Astrocyte of the spinal cord (primary cell): ENCODE measurements around the gene PPP1R3A.

ENCODE experiments used
- DNase-seq: peaks from one replicate; pipeline ENCODE4 v3.0.0; 2011; ENCODE audit warnings: low read depth, low spot score
- H3K4me3 ChIP-seq: 2 replicates; pipeline ENCODE4 v1.5.1; 2011; ENCODE audit warnings: low read depth, mild to moderate bottlenecking, low read length, moderate library complexity
- in situ Hi-C: cut with HindIII; loops from 2 replicates; pipeline ENCODE4 v1.10.0; 2017; ENCODE audit warnings: low sequenced_read_pairs
- TF ChIP-seq, protein P1 (sequence below): IDR thresholded peaks from 2 replicates; pipeline ENCODE4 v1.5.1; 2012; ENCODE audit warnings: low read depth, mild to moderate bottlenecking, low read length, inconsistent platforms

Gene PPP1R3A, protein sequence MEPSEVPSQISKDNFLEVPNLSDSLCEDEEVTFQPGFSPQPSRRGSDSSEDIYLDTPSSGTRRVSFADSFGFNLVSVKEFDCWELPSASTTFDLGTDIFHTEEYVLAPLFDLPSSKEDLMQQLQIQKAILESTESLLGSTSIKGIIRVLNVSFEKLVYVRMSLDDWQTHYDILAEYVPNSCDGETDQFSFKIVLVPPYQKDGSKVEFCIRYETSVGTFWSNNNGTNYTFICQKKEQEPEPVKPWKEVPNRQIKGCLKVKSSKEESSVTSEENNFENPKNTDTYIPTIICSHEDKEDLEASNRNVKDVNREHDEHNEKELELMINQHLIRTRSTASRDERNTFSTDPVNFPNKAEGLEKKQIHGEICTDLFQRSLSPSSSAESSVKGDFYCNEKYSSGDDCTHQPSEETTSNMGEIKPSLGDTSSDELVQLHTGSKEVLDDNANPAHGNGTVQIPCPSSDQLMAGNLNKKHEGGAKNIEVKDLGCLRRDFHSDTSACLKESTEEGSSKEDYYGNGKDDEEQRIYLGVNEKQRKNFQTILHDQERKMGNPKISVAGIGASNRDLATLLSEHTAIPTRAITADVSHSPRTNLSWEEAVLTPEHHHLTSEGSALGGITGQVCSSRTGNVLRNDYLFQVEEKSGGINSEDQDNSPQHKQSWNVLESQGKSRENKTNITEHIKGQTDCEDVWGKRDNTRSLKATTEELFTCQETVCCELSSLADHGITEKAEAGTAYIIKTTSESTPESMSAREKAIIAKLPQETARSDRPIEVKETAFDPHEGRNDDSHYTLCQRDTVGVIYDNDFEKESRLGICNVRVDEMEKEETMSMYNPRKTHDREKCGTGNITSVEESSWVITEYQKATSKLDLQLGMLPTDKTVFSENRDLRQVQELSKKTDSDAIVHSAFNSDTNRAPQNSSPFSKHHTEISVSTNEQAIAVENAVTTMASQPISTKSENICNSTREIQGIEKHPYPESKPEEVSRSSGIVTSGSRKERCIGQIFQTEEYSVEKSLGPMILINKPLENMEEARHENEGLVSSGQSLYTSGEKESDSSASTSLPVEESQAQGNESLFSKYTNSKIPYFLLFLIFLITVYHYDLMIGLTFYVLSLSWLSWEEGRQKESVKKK

DNA sequence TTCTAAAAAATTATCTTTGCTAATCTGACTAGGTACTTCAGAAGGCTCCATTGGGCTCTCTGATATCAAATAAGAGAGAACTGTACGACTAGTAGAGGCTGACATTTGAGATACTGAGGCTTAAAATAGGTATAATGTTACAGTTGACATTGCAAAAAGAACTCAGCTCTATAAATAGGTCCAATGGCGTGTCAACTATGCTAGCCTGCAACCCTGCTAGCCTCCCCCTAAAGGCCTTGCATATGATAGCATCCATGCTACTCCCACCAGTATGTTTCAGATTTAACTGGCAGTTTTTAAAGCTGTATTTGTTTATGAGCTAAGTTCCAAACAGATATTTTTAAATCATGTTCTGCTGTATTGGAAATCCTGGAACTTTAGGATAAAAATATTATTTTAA is at the start of gene PPP1R3A:
Gene PPP1R3A (minus strand): TSS at position 64 of the 400 bp plus-strand sequence. CDS start 13 bp downstream, at position 51.
- in situ Hi-C loops: no loop called here
- no peak within 1 kb of the TSS for H3K4me3 ChIP-seq
- DNase-seq: no peak
- TF ChIP-seq, protein P1, sequence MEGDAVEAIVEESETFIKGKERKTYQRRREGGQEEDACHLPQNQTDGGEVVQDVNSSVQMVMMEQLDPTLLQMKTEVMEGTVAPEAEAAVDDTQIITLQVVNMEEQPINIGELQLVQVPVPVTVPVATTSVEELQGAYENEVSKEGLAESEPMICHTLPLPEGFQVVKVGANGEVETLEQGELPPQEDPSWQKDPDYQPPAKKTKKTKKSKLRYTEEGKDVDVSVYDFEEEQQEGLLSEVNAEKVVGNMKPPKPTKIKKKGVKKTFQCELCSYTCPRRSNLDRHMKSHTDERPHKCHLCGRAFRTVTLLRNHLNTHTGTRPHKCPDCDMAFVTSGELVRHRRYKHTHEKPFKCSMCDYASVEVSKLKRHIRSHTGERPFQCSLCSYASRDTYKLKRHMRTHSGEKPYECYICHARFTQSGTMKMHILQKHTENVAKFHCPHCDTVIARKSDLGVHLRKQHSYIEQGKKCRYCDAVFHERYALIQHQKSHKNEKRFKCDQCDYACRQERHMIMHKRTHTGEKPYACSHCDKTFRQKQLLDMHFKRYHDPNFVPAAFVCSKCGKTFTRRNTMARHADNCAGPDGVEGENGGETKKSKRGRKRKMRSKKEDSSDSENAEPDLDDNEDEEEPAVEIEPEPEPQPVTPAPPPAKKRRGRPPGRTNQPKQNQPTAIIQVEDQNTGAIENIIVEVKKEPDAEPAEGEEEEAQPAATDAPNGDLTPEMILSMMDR: peak; percentile 7

DNA sequence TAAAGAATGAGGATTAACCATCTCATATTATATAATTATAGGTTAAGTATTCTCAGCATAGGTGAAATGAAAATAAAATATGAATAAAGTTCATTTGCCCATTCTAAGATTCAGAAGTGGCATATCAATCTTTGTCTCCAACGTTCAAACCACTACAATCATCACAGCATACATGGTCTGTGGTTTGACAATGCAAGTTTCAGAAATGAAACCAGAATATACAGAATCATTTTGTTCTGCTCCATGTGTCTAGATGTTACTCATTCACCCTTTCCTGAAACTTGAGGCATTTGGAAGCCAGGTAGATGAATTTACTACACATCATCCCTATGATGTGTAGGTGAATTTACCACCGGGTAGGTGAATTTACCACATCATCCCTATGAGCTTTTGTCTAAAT is 44.5 kb upstream of the PPP1R3A start:
- H3K4me3 ChIP-seq: no peak overlapping the region
- TF ChIP-seq, protein P1: no peak
- DNase-seq: no peak
- in situ Hi-C loops: no loop called here

DNA sequence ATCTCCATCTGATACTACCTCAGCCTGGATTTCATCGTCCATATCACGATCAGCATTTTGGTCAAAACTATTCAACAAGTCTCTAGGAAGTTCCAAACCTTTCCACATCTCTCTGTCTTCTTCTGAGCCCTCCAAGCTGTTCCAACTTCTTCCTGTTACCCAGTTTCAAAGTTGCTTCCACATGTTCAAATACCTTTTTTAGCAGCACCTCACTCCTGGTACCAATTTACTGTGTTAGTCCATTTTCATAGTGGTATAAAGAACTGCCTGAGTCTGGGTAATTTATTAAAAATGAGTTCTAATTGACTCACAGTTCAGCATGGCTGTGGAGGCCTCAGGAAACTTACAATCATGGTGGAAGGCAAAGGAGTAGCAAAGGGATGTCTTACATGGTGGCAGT is 41.1 kb upstream of the PPP1R3A start:
- TF ChIP-seq, protein P1: no peak
- in situ Hi-C loops: no loop called here
- no peak overlapping the region for H3K4me3 ChIP-seq
- DNase-seq: no peak

DNA sequence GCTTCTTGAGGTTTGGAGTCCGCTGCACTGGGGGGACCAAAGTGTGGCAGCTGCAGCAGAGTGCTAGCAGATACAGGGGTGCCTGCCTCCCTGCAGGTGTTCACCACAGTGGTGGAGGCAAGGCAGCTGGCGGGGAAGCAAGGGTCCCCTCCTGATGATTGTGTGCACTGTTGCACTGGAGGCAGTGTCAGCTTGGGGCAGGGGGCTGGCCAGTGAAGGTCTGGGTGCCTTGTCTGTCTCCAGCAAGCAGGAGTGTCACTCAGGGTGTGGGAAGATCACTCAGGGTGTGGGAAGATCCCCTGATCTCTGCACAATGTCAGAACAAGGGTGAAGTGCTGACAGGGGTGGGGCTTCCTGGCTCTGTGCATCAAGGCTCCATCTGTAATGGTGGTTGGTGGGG is 36.3 kb upstream of the PPP1R3A start:
- no peak overlapping the region for H3K4me3 ChIP-seq
- in situ Hi-C loops: no loop called here
- TF ChIP-seq, protein P1: no peak
- DNase-seq: no peak

DNA sequence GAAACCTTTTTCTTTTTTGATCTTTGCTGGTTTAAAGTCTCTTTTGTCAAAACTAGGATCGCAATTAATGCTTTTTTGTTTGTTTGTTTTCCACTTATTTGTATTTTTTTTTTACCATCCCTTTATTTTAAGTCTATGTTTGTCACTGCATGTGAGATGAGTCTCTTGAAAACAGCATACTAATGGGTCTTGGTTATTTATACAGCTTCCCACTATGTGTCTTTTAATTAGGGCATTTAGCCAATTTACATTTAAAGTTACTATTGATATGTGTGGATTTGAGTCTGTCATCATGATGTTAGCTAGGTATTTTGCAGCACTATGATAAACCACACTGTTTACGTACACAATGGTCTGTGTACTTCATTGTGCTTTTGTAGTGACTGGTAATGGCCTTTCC is 34.7 kb upstream of the PPP1R3A start:
- in situ Hi-C loops: no loop called here
- TF ChIP-seq, protein P1: no peak
- no peak for DNase-seq
- H3K4me3 ChIP-seq: no peak overlapping the region
